ENCODE results near the gene RASSF4. TPM values are rescaled to one million over a fixed set of nuclear protein-coding genes. Genes with fewer than 3 reads are reported as not detected.

Gene RASSF4
- total and polyA plus RNA-seq, 2 experiments from 2014 or later: 2.1 to 2.3 TPM

- H3K9me2 ChIP-seq (ENCODE audit: insufficient read depth): no peaks in the 10 kb centered on the region
- no peak overlapping the region for H3K4me3 ChIP-seq
- no peaks in the 10 kb centered on the region; the same call in 1 of the 2 replicates for H3K79me2 ChIP-seq (ENCODE audit: insufficient read depth)
- no peaks in the 10 kb centered on the region for H3K9me3 ChIP-seq (ENCODE audit: low read depth)
- 79 to 89% methylated on average over 4 of the region's 4 CpGs for WGBS, 2 experiments (ENCODE audit: low coverage in 1 of 2, low lambda C conversion rate in 2 of 2, missing lambda C conversion rate in 2 of 2)
- H3K4me1 ChIP-seq (ENCODE audit: insufficient read depth): peaks cover 6% of the 10 kb centered on the region
- no peak overlapping the region for H3K9ac ChIP-seq
- H3K4me2 ChIP-seq (ENCODE audit: unreplicated experiment): no peak overlapping the region
- H3K27ac ChIP-seq: no peak overlapping the region
- TF ChIP-seq EZH2phosphoT487 (IDR thresholded peaks at IDR 0.05; ENCODE audit: insufficient read depth, low read depth) (no peak), EZH2 (IDR thresholded peaks at IDR 0.05; ENCODE audit: insufficient read depth, poor library complexity, severe bottlenecking) (no peak)
- in situ Hi-C loops (cut with MboI): no loop called here
- no peaks in the 10 kb centered on the region for H3K27me3 ChIP-seq (replicated peaks; ENCODE audit: insufficient read depth)
- H4K20me1 ChIP-seq (ENCODE audit: insufficient read depth): no peaks in the 10 kb centered on the region
- H3F3A ChIP-seq (ENCODE audit: insufficient read depth): peaks cover 10% of the 10 kb centered on the region; the same call in 1 of the 2 replicates
- no peak for DNase-seq
- H3K36me3 ChIP-seq (ENCODE audit: low read depth): no peaks in the 10 kb centered on the region
- no peak overlapping the region for H2AFZ ChIP-seq
Observed at GRCh38 chr10:44961230-44961571, 1.6 kb downstream of the RASSF4 start.

- 85 to 86% methylated on average over 11 of the region's 11 CpGs for WGBS, 2 experiments (ENCODE audit: low coverage in 1 of 2, low lambda C conversion rate in 2 of 2, missing lambda C conversion rate in 2 of 2)
- no peaks in the 10 kb centered on the region for H4K20me1 ChIP-seq (ENCODE audit: insufficient read depth)
- H3K4me2 ChIP-seq (ENCODE audit: unreplicated experiment): no peak overlapping the region
- H3K36me3 ChIP-seq (ENCODE audit: low read depth): no peaks in the 10 kb centered on the region
- H3K9me3 ChIP-seq (ENCODE audit: low read depth): no peaks in the 10 kb centered on the region
- no peaks in the 10 kb centered on the region for H3K9me2 ChIP-seq (ENCODE audit: insufficient read depth)
- H3K79me2 ChIP-seq (ENCODE audit: insufficient read depth): no peaks in the 10 kb centered on the region; the same call in 1 of the 2 replicates
- peaks cover 10% of the 10 kb centered on the region; the same call in 1 of the 2 replicates for H3F3A ChIP-seq (ENCODE audit: insufficient read depth)
- no peak overlapping the region for H2AFZ ChIP-seq
- H3K4me3 ChIP-seq: no peak overlapping the region
- H3K27ac ChIP-seq: no peak overlapping the region
- in situ Hi-C loops (cut with MboI): no loop called here
- no peak overlapping the region for H3K9ac ChIP-seq
- H3K4me1 ChIP-seq (ENCODE audit: insufficient read depth): peaks cover 6% of the 10 kb centered on the region
- DNase-seq: no peak
- TF ChIP-seq EZH2 (IDR thresholded peaks at IDR 0.05; ENCODE audit: insufficient read depth, poor library complexity, severe bottlenecking): no peak
- TF ChIP-seq EZH2phosphoT487 (IDR thresholded peaks at IDR 0.05; ENCODE audit: insufficient read depth, low read depth): no peak
- no peaks in the 10 kb centered on the region for H3K27me3 ChIP-seq (replicated peaks; ENCODE audit: insufficient read depth)
Observed at GRCh38 chr10:44961931-44962750, 2.5 kb downstream of the RASSF4 start.

- Histone ChIP-seq H2AFZ (no peak overlapping the region), H3F3A (ENCODE audit: insufficient read depth) (peaks cover 10% of the 10 kb centered on the region; the same call in 1 of the 2 replicates), H3K36me3 (ENCODE audit: low read depth) (no peaks in the 10 kb centered on the region), H3K9me2 (ENCODE audit: insufficient read depth) (no peaks in the 10 kb centered on the region), H3K27ac (no peak overlapping the region), H3K4me1 (ENCODE audit: insufficient read depth) (peaks cover 6% of the 10 kb centered on the region), H3K9ac (no peak overlapping the region), H3K79me2 (ENCODE audit: insufficient read depth) (no peaks in the 10 kb centered on the region), H3K4me3 (no peak overlapping the region), H4K20me1 (ENCODE audit: insufficient read depth) (no peaks in the 10 kb centered on the region), H3K27me3 (replicated peaks; ENCODE audit: insufficient read depth) (no peaks in the 10 kb centered on the region), H3K4me2 (ENCODE audit: unreplicated experiment) (no peak overlapping the region), H3K9me3 (ENCODE audit: low read depth) (no peaks in the 10 kb centered on the region)
- TF ChIP-seq EZH2 (IDR thresholded peaks at IDR 0.05; ENCODE audit: insufficient read depth, poor library complexity, severe bottlenecking): no peak
- TF ChIP-seq EZH2phosphoT487 (IDR thresholded peaks at IDR 0.05; ENCODE audit: insufficient read depth, low read depth): no peak
- DNase-seq: no peak
- in situ Hi-C loops (cut with MboI): no loop called here
- 90 to 95% methylated on average over 18 to 19 of the region's 19 CpGs for WGBS, 2 experiments (ENCODE audit: low coverage in 1 of 2, low lambda C conversion rate in 2 of 2, missing lambda C conversion rate in 2 of 2)
Observed at GRCh38 chr10:44962870-44963738, 3.5 kb downstream of the RASSF4 start.

GRCh38 chr10:44963772-44964633 lies 4.4 kb downstream of the RASSF4 start:
- H3K4me1 ChIP-seq (ENCODE audit: insufficient read depth): no peaks in the 10 kb centered on the region
- DNase-seq: no peak
- H2AFZ ChIP-seq: no peak overlapping the region
- no peak overlapping the region for H3K9ac ChIP-seq
- H4K20me1 ChIP-seq (ENCODE audit: insufficient read depth): no peaks in the 10 kb centered on the region
- WGBS, 2 experiments (ENCODE audit: low coverage in 1 of 2, low lambda C conversion rate in 2 of 2, missing lambda C conversion rate in 2 of 2): 69 to 70% methylated on average over 13 to 15 of the region's 15 CpGs
- H3K27me3 ChIP-seq (replicated peaks; ENCODE audit: insufficient read depth): no peaks in the 10 kb centered on the region
- H3K27ac ChIP-seq: no peak overlapping the region
- TF ChIP-seq EZH2 (IDR thresholded peaks at IDR 0.05; ENCODE audit: insufficient read depth, poor library complexity, severe bottlenecking): no peak
- TF ChIP-seq EZH2phosphoT487 (IDR thresholded peaks at IDR 0.05; ENCODE audit: insufficient read depth, low read depth): no peak
- in situ Hi-C loops (cut with MboI): no loop called here
- H3K36me3 ChIP-seq (ENCODE audit: low read depth): no peaks in the 10 kb centered on the region
- no peaks in the 10 kb centered on the region for H3K9me3 ChIP-seq (ENCODE audit: low read depth)
- no peak overlapping the region for H3K4me3 ChIP-seq
- no peaks in the 10 kb centered on the region for H3K79me2 ChIP-seq (ENCODE audit: insufficient read depth)
- H3K4me2 ChIP-seq (ENCODE audit: unreplicated experiment): no peak overlapping the region
- H3K9me2 ChIP-seq (ENCODE audit: insufficient read depth): no peaks in the 10 kb centered on the region
- H3F3A ChIP-seq (ENCODE audit: insufficient read depth): peaks cover 1% of the 10 kb centered on the region; the same call in 1 of the 2 replicates
